Stimulated activated CD8-positive, alpha-beta memory T cell treated with anti-CD3 and anti-CD28 coated beads, Interleukin-2, amount 100 ng/mL, for 48 hours (primary cell): ENCODE results near the gene SLC30A9.

Experiments
- DNase-seq, 2 donors: peaks; one replicate each; pipeline ENCODE4 v3.0.0-alpha.2; 2020; ENCODE audit warnings: low read depth in 2 of 2

The SLC30A9 gene

DNA sequence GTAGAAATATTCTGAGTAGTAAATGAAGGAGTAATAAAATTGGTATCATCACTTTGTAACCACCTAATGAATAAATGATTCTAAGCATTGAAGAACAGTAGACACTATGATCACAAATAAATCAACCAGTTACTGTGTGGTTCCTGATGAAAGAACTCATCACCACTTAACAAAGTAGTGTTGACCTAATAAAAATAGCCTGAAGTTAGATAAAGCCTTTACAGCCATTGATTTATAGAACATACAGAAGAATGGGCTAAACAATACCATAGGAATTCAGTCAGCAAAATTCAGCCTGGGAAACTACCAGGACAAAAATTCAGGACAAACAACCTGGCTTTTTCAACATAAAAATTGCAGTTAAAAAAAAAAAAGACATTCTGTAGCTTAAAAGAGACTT lies 9.0 kb downstream of the SLC30A9 start:
- DNase-seq: no peak

DNA sequence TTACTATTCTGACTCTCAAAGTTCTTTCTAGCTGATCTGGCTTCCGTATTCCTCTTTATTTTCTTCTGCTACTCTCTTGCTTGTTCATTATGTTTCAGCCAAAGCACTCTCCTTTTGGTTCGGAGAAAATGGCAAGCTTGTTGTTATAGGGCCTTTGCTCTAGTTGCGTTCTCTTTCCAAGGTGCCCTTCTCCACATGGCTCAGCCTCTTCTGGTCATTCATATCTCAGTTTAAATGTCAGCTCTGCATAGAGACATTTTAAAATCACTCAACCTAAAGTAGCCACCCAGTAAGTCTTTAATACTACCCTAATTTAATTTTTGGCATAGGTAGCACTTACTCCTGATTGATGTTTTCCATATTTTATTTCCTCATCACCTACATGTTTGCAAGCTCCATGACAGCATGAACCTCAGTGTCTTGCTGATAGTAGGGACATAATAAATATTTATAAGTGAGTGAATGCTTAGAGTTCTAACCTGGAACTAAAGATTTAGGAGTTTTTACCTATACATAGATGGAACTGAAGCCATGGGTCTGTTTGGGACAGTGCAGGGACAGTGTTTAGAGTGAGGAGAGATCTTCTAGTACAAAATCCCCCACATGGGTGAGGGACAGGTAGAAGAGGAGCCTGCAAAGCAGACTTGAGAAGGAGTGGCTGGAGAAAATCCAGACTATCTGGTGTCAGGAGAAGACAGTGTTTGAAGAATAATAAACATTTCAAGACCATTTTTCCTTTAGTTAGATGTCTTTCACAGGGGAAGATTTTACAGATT lies 17.9 kb downstream of the SLC30A9 start:
- DNase-seq: no peak

DNA sequence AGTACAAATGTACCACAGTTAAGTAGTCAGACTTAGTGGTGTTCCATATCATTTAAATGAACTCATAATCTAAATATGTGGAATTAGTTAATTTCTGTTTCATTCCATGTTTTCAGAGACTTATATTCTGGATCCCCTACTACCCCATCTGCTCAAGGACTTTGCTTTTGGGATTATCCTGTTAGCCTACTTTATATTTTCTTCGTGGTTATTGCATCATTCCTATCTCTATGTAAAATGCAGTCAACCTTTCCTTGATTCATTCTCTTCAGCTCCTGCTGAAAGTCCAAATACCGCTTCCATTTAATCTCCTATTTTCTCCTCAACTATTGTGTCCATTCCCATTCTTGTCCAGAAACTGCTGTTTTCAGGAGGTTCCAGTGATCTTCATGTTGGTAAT lies 25.1 kb downstream of the SLC30A9 start:
- DNase-seq: no peak

DNA sequence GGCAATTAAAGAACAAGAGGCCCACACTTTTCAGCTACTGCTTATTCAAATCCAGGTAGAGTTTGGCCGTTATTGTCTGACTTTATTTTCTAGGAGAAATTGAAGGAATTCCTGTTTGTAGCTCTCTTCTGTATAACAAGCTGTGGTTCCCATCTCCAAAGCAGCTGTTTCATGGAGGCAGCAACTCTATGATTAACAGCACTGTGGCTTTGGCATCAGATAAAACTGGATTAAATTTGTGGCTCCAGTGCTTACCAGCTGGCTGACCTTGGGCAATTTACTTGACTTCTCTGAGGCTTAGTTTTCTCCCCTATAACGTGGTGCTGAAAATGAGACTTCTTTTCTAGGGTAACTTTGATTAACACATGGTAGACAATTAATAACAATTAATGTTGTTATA lies 28.1 kb downstream of the SLC30A9 start:
- no peak for DNase-seq

DNA sequence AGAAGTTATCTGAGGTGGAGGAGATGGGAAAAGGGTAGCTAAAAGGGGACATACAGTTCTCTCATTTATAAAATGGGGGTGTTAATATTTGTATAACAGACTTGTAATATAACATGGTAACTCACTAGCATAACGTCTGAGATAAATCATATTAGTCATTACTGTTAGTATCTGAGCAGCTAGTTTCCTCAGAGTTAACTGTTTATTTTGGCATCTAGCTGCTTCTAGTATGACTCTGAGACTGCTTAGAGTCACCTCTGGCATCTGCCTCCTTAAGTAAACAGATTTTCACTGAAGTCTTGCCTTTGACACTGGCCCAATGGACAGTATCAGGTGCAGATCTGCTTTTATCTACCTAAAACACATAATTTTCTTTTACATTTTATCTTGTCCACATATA lies 58.1 kb downstream of the SLC30A9 start:
- DNase-seq: no peak

DNA sequence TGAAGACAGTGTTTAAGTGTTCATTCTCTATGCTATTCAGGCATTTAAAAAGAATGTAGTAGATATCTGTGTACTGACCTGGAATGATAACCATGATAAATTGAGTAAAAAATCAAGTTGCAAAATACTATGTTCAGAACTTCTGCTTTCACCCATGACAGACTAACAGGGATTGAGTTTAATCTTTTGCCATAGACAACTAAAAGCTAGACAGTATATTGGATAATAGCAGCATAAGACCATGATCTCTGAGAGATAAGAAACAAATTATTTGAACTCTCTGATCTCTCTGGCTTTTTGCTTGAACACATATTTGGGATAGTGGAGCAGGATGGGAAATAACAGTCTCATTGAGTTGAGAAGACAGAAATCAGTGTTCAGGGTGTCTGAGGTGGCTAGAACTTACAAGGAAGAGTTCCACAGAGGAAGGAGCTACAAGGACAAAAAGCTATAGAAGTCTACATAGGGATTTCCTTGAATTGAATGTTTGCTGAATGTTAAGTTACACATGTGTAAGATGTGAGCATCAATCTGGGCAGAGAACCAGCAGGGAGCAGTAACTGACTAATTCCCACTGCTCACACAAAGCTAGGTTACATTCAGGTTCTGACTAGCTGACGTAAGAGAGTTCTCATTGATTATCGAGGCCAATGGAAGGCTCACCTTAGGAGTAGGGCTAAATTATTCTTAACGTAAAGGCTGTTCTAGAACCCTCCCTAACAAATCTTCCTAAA lies 60.4 kb downstream of the SLC30A9 start:
- no peak for DNase-seq

DNA sequence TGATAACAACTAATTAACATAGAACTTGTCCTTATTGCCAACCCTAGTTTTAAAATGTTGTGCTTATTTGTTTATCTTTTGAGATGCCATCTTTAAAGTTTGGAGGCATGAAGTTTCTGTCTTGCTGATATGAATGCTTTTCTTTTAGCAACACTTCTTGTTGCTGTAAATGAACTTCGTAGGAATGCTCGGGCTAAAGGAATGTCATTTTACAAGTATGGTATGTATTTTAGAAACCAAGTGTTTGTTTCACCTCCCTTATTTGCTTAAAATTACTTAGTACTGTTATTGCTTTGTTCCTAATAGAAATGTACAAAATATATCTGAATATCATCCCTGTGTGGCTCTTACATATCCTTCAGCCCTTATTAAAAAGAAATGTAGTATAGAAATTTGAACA lies 76.1 kb downstream of the SLC30A9 start:
- DNase-seq: no peak

DNA sequence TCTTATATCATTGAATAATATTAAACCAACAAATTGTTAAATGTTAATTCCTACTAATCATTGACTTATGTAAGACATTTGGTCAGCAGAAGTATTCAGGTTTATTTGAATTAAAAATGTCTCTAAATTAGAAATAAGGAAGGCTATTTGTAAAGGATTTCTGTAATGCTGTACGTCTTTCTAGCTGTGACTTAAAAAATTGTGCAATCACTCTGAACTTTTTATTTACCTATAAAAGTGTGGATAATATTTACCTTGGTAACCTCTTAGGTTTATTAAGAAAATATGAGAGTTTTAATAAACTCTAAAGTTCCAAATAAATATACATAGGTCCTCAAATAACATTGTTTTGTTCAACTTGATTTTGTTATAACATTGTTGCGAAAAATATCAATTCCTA lies 76.9 kb downstream of the SLC30A9 start:
- DNase-seq: no peak

DNA sequence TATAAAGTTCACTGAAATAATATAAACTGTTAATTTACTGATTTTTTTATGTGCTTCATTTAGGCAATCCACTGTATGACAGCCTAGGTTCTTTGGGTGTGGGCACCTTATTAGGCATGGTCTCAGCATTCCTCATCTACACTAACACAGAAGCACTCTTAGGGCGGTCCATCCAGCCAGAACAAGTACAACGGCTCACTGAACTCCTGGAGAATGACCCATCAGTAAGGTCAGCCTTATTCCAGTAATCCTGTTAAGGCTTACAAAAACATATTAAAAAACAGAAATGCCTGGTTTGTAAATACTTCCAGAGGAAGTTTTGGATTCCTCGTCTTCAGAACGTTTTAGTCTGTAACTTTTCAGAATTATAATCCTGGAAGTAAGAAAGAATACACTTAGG lies 80.1 kb downstream of the SLC30A9 start:
- DNase-seq: no peak

DNA sequence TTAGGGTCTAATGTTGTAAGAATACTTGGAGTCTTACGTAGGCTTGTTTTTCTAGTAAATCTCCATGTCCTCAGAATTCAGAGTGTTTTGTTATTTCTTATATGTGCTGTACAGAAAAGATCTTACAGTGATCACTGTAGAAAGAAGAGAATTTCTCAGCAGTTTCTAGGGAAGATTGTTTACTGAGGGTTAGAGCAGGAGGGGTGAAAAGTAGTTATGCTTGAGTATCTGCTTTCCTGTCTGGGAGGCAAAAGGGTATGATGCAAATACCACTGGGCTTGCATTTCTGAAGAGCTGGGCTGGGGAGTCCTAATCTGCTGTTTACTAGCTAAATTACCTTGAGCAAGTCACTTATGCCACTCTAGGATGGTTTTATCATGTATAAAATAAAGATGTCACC lies 84.0 kb downstream of the SLC30A9 start:
- DNase-seq: no peak

DNA sequence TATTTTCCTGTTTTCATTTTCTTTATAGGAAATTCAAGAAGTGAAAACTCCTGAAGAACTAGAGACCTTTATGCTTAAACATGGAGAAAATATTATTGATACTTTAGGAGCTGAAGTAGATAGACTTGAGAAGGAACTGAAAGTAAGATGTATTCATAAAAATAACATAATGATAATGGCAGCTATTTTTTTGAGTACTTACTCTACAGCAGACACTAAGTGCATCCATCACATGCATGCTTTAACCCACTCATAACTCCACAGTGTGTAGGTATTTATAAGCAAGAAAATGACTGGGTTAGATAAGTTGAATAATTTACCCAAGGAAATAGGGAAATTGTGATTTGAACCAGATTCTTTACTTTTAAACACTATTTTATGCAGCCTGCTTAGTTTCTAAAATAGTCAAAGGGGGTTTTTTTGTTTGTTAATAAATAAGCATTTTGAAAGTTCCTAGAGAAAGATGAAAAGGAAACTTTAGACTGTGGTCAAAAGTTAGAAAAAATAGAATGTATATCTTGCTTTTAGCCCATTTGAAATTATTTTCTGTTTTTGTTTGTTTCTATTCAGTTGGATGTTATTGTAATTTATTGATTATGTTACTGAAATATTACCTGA lies 88.0 kb downstream of the SLC30A9 start:
- DNase-seq: no peak

DNA sequence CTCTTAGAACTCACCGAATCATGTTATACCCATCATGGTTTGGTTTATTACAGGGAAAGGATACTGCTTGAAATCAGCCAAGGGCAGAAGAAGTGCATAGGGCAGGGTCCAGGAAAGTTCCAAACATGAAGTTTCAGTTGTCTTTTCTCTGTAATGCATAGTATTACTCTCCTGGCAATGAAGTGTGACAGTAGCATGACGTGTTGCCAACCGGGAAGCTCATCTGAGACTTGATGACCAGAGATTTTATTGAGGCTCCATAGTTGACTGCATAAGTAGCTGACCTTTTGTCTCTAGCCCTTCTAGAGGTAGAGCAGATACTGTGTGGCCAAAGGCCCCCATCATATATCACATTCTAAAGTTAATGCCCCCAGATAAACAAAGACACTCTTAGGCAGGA lies 90.0 kb downstream of the SLC30A9 start:
- no peak for DNase-seq

DNA sequence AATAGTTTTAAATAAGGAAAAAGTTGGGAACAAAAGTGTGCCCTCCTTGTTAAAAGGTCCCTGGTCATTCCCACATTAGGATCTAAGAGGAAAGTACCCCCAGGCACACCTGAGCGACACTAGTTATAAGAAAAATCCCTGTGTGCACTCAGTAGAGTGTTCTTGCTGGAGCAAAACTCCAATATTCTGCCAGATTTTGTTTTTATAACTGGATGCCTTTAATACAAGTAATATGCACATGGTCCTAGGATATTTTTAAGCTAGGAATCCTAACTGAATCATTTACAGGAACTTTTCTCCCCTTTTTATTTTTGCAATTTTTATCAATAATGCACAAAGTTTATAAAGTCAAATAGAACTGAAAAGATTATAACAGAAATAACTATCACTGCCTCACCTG lies 93.5 kb downstream of the SLC30A9 start:
- DNase-seq: no peak

DNA sequence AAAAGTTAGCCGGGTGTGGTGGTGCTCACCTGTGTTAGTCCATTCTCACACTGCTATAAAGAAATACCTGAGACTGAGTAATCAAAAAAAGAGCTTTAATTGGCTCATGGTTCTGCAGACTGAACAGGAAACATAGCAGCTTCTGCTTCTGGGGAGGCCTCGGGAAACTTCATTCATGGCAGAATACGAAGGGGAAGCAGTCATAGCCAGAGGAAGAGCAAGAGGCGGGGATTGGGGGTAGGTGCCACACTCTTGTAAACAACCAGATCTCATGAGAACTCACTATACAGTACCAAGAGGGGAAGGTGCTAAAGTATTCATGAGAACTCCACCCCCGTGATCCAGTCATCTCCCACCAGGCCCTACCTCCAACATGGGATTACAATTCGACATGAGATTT lies 98.1 kb downstream of the SLC30A9 start:
- DNase-seq: no peak

DNA sequence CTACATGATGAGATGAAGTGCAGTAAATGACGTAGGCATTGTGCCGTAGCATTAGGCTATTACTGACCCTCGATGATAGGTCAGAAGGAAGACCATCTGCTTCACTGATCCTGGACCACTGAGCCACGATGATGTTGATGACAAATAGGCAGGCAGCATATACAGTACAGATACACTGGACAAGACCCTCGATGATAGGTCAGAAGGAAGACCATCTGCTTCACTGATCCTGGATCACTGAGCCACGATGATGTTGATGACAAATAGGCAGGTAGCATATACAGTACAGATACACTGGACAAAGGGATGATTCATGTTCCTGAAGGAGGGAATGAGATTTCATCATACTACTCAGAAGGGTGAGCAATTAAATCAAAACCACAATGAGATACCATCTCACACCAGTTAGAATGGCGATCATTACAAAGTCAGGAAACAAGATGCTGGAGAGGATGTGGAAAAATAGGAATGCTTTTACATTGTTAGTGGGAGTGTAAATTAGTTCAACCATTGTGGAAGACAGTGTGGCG lies 111.2 kb downstream of the SLC30A9 start:
- DNase-seq: no peak

DNA sequence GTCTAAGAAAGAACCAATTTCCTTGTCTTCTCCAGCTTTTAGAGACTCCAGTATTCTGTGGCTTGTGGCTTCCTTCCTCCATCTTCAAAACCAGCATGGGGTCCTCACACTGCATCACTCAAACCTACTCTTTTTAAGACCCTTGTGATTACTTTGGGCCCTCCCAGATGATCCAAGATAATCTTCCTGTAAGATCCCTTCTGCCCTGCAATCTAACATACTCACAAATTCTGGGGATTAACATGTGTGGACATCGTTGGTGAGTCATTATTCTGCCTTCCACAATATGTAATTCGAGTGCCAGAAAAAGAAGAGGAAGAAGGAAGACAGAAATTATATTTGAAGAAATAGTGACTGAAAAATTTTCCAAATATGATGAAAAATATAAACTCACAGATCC lies 114.2 kb downstream of the SLC30A9 start:
- no peak for DNase-seq

DNA sequence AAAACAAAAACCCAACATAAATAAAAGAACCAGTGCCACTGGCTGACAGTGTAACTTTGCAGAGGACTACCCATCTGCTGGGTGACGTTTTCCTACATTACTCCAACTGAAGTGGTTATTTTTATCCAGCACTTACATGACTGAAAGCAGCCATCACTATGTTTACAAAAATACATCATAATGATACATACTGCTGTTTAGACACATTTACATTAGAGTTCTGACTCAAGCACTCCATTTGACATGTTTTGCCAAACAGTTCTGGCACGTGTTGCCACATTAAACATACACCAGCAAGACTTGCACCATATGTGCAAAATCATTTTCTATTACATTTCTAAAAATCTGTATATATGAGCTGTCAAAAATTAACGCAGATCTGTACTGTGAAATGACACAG lies 122.5 kb downstream of the SLC30A9 start:
- DNase-seq: no peak

DNA sequence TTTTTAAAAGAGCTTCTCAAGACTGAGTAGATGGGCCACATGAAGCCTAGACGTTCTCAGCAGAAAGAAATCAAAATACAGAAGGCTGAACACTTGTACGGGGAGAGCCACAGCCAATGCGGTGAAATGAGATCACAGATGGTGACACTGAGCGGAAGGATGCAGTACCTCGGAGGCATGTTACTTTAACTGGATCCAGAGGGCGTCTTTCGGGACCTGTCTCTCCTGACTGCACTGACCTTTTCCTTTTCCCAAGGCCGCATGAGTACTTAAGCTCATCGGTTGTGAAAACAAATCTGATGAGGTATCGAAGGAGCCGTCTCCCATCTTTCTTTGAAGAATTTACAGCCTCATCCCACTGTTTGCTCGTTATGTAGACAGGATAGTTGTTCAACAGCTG lies 129.6 kb downstream of the SLC30A9 start:
- no peak for DNase-seq

DNA sequence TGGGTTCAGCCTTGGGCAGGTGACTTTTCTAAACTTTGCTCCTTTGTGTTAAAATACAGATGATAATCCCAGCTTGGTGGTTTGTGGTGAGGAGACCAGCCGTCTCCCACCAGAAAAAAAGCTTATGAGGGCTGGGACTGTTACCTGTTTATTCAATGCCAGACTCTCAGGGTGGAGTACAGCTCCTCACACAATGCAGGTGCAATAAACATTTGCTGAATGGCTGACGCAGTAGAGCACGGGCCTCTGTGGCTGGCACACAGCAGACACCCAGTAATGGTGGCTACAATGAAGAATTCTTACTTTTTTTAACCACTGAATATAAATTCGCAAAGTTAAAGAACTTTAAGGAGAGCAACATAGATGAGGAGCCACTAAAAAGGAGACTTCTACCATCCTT lies 131.9 kb downstream of the SLC30A9 start:
- DNase-seq: no peak

DNA sequence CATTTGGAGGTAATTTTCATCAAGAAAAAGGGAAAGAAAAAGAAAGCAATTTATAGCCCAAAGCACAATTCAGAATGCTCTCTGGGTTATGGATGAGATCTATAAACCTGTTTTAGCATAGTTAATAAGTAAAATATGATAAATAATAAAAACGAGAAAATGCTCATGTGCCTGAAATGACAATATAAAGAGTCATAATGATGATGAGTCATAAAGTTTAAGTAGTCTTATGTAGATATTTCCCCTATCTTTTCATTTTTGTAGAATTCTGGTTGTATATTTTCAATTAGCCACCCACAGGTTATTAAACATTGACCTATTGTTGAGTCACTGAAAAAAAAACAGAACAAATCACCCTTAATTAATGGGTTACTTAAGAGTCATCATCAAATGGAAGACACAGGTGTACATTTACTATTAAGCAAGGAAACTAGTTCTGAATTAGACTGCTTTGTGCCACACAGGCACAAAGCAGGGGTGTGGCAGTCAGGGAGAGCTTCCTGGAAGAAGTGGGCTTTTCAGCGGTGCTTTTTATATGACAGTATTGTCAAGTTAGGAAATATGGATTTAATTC lies 132.8 kb downstream of the SLC30A9 start:
- no peak for DNase-seq

DNA sequence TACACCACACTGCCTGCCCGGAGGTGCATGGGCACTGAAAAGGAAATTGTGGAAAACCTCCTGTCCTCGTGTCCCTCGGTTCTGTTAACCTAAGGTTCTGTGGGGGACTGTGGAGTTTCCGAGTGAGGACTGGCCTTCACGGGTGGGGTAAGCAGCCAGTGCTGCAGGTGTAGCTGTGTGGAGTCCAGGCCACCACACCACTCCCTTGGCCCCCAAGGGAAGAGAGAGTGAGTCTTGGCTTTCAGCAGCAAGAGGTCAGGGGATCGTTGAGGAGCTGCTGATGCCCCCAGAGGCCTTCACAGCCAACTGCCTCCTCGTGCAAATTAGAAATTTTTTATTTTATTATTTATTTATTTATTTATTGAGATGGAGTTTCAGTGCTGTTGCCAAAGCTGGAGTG lies 141.8 kb downstream of the SLC30A9 start:
- DNase-seq: no peak

DNA sequence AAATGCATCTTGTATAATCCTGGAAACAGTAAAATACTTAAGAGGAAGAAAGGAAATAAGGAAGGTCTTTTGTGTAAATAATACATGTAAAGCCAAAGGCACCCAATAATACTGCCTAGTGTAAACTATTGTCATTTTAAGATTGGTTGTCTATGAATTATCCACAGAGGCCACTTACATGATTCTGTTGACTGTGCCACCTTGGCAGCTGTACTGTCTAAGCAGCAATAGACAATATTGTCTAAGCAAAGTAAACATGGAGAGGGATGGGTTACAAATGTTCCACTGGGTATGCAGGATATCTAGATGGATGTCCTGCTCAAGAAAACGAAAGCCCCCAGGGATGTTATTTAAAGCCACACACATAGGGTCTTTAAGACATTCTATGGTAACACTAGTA lies 142.7 kb downstream of the SLC30A9 start:
- DNase-seq: no peak

DNA sequence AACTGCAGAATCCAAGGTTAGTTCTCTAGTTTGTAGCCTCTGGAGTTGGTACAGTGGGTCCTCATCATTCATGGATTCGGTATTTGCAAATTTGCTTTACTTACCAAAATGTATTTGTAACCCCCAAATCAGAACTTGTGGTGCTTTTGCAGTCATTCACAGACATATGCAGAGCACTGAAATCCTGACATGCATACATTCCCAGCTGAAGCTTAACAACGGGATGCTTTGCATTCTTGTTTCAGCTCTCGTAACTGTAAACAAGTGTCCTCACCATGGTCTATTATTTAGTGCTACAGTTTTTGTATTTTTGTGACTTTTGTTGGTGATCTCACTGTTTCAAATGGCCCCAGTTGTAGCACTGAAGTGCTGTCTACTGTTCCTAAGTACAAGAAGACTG lies 146.0 kb downstream of the SLC30A9 start:
- DNase-seq: no peak
